Activated CD4-positive, alpha-beta T cell treated with anti-CD3 and anti-CD28 coated beads for 24 hours (primary cell): ENCODE data around the gene CENPX.
A peak's percentile ranks its signal among the peaks of the same experiment; 100 is the strongest.

Experiments
- DNase-seq, 2 donors: peaks; one replicate each; pipeline ENCODE4 v3.0.0-alpha.2; 2020; ENCODE audit warnings: low read depth in 2 of 2

CENPX gene

GRCh38 chr17:82055023-82055964, 32.6 kb upstream of the CENPX start:
- no peak for DNase-seq

GRCh38 chr17:82054351-82055022, 31.8 kb upstream of the CENPX start:
- DNase-seq = no peak

GRCh38 chr17:82053556-82054263, 31.0 kb upstream of the CENPX start:
- no peak for DNase-seq

GRCh38 chr17:82053130-82053529, 30.5 kb upstream of the CENPX start:
- DNase-seq = no peak

- DNase-seq = no peak
Measured at GRCh38 chr17:82052638-82053059, 30.0 kb upstream of the CENPX start.

- peak; percentile 70 to 82 for DNase-seq
Measured at GRCh38 chr17:82051776-82052637, 29.3 kb upstream of the CENPX start, which contains the start of the genes GPS1 and RFNG. GPS1 (plus strand) TSS chr17:82051898; CDS start chr17:82051932, 34 bp downstream. RFNG (minus strand) TSS chr17:82051811; CDS start chr17:82051766, 45 bp downstream.

GRCh38 chr17:82050761-82051641, 28.3 kb upstream of the CENPX start:
- DNase-seq = no peak

GRCh38 chr17:82050152-82050760, 27.6 kb upstream of the CENPX start:
- no peak for DNase-seq

GRCh38 chr17:82049521-82049971, 26.9 kb upstream of the CENPX start:
- DNase-seq = no peak

GRCh38 chr17:82049106-82049505, 26.4 kb upstream of the CENPX start:
- no peak for DNase-seq

- DNase-seq = no peak
Measured at GRCh38 chr17:82048571-82048971, 25.9 kb upstream of the CENPX start.

GRCh38 chr17:82047914-82048570, 25.4 kb upstream of the CENPX start:
- no peak for DNase-seq

GRCh38 chr17:82047379-82047778, 24.7 kb upstream of the CENPX start:
- no peak for DNase-seq

- DNase-seq = no peak
Measured at GRCh38 chr17:82046903-82047302, 24.2 kb upstream of the CENPX start.

GRCh38 chr17:82045936-82046484, 23.3 kb upstream of the CENPX start:
- DNase-seq = no peak

GRCh38 chr17:82043507-82043906, 20.8 kb upstream of the CENPX start:
- DNase-seq = no peak

- DNase-seq = no peak
Measured at GRCh38 chr17:82042649-82043048, 20.0 kb upstream of the CENPX start.

- no peak for DNase-seq
Measured at GRCh38 chr17:82041144-82041814, 18.6 kb upstream of the CENPX start.
